CD4-positive, alpha-beta T cell treated with Interferon gamma for 1 hour (primary cell): ENCODE data around the gene ATG7.
"Not testable (repeated sequence)": the region's sequence is repeated elsewhere in the genome, so short reads cannot be mapped to it uniquely, and the experiment has no call there.

Experiments used
- DNase-seq: peaks from one replicate; pipeline ENCODE4 v3.0.0-alpha.2; 2020

ATG7 gene

GRCh38 chr3:11470031-11470853 is 198.0 kb downstream of the ATG7 start:
- no peak for DNase-seq

DNA sequence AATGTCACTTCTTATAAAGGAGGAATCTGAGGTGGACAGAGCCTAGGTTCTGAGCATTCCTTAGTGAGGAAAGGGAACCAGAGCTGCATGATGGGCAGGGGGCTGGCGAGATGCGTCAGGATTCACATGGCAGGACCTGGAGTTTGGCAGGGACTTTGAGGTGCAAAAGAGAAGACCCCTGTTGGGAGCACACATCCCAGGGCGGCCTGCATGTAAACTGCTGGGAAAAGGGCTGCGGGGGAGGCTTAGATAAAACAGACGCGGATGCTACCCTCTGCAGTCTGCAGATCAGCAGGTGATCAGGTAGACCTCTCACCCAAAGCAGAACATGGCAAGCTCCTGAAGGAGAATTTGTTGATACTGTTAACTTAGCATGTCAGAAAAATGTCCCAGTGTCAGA is 203.1 kb downstream of the ATG7 start:
- no peak for DNase-seq

DNA sequence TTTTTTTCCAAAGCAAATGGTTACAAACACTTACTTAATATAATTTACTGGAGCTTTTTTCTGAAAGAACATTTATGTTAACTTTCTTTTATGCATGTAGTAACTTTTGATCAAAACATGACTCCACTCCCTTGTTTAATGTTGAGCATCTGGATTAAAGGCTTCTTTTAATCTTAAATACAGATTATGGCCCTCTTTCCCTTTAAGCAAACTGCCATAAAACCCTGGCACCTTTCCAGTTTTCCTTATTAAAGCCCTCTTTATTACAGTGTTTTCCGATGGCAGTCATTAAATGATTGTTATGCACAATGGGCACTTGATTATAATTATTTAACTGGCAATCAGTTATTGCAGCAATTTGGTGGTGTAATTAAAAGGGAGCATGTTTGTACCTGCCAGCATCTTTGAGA is 204.5 kb downstream of the ATG7 start:
- no peak for DNase-seq

DNA sequence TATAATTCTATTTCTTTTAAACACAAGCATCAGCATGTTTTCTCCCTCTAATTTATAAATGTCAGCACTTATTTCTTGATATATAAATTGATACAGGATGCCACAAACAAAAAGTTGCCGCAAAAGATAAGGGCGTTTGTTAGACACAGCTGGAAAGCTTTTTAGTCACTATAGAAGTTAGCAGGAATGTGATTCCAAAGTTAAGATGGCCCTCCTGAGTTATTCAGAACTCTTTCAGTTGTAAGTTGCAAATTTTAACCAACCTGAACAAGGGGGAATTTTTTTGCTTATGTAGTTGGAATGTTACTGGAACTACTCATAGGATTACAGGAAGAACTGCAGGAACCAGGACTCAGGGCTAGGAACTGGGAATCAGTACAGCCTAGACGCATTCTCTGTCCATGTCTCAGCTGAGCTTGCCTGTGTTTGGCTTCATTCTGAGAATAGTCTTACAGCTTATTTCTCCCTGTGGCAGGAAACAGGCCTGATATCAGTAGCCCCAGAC is 205.3 kb downstream of the ATG7 start:
- DNase-seq, result no peak

GRCh38 chr3:11478167-11478566 is 206.0 kb downstream of the ATG7 start:
- DNase-seq, result no peak

GRCh38 chr3:11479221-11479620 is 207.0 kb downstream of the ATG7 start:
- no peak for DNase-seq

- DNase-seq, result no peak
These were observed 208.6 kb downstream of the ATG7 start for GRCh38 chr3:11480663-11481298.

GRCh38 chr3:11481556-11481955 is 209.4 kb downstream of the ATG7 start:
- DNase-seq, result no peak

- DNase-seq, result no peak
These were observed 209.8 kb downstream of the ATG7 start for GRCh38 chr3:11482021-11482420.

DNA sequence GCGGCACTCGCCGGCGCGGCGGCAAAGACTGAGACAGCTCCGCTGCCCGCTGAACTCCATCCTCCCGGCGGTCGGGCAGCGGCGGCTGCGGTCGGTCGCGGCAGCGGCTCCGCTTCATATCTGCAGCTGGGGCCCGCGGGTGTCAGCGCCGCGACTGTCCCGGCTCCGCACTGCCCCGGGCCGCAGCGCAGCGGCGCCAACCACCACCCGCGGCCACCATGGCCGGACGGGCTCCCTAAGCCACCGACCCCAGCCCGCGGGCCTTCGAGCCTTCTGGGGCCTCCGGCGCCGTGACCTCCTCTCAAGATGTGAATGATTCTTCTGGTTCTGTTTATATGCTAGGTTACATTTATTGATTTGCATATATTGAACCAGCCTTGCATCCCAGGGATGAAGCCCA is 216.2 kb downstream of the ATG7 start:
- not testable (repeated sequence) for DNase-seq

- DNase-seq, result no peak
These were observed 222.1 kb downstream of the ATG7 start for GRCh38 chr3:11494131-11494916.

- no peak for DNase-seq
These were observed 223.9 kb downstream of the ATG7 start for GRCh38 chr3:11495948-11496557.

DNA sequence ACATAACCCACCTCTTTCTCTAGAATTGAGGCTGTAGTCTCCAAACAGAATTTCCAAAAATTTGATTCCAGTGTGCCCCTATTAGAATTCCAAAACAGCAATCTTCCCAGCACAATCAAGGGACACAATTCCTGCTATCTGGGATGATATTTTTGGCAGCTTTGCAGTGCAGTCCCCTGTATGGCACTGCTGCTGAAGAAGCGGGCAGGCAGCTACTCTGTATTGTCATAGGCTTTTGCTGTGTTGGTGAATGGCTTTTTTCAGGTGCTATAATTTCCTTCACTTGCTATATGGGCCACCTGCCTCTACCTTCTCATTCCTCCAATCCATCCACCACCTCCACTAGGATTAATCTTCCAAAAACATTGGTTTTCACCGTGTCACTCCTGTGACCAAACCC is 226.0 kb downstream of the ATG7 start:
- no peak for DNase-seq

DNA sequence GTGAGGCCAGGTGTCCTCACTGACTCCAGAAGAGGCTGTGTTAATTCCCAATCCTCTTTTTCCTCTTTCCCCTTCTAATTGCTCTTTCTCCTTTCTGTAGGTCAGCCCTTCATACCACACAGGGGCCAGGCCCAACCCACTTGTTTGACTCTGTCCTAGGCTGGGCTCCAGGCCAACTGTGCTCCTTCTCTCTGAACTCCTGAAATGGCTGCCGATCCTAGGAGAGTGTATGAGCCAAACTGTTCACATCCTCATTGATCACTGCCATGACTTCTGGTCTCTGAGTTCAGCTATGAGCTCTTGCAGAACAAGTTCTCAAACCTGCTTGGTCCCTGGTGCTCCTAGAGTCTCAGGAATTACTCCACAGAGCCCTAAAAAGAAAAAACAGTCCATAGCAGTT is 226.4 kb downstream of the ATG7 start:
- DNase-seq, result no peak

DNA sequence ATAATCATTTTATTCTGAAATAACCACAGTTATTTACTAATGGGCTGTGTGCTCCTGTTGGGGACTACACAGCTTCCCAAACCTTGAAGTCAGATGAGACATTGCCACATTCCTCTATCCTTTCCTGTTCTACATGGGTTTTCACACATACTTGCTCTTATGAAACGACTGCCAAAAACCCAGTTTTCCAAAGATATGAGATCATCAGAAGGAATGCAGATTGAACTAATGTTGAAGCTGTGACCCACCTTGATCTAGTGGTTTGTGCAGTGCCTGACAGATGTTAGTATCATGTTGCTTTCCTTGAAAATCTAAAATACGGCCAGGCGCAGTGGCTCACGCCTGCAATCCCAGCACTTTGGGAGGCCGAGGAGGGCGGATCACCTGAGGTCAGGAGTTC is 226.9 kb downstream of the ATG7 start:
- DNase-seq, result no peak

DNA sequence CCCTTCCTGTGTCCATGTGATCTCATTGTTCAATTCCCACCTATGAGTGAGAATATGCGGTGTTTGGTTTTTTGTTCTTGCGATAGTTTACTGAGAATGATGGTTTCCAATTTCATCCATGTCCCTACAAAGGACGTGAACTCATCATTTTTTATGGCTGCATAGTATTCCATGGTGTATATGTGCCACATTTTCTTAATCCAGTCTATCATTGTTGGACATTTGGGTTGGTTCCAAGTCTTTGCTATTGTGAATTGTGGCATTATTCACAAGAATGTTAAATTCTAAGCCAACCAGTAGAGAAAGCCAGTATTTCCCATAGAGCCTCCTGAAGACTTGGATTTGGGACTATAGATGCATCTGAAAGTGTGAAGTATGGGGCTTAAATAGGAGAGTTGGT is 230.2 kb downstream of the ATG7 start:
- DNase-seq, result not testable (repeated sequence)

GRCh38 chr3:11507719-11508118 is 235.5 kb downstream of the ATG7 start:
- no peak for DNase-seq

DNA sequence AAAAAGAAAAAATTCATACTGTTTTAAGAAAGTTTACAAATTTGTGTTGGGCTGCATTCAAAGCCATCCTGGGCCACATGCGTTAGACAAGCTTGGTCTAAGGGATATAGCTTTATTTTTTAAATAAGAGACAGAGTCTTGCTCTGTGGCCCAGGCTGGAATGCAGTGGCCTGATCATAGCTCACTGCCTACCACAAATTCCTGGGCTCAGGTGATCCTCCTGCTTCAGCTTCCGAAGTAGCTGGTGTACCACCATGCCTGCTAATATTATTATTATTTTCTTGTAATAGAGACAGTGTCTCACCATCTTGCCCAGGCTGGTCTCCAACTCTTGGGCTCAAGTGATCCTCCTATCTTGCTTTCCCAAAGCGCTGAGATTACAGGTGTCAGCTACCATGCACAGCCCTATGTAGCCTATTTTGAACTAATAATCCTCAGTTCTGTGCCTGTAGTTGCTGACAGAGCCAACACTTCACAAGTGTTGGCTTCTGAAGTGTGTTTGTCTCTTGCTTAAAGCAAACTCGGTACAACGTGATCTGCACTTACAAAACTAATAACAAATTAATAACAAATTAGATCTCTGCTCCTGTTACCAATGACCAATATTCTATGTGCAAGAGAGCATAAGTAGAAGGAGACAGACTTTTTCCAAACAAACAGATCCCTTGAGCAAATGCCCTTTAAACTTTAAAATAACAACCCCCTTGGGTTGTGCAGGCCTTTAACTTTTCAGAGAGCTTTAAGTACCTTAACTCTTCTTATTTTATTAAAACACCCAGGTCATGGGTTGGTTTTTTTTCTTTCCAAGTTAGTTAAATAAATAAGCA is 236.4 kb downstream of the ATG7 start:
- DNase-seq, result no peak

DNA sequence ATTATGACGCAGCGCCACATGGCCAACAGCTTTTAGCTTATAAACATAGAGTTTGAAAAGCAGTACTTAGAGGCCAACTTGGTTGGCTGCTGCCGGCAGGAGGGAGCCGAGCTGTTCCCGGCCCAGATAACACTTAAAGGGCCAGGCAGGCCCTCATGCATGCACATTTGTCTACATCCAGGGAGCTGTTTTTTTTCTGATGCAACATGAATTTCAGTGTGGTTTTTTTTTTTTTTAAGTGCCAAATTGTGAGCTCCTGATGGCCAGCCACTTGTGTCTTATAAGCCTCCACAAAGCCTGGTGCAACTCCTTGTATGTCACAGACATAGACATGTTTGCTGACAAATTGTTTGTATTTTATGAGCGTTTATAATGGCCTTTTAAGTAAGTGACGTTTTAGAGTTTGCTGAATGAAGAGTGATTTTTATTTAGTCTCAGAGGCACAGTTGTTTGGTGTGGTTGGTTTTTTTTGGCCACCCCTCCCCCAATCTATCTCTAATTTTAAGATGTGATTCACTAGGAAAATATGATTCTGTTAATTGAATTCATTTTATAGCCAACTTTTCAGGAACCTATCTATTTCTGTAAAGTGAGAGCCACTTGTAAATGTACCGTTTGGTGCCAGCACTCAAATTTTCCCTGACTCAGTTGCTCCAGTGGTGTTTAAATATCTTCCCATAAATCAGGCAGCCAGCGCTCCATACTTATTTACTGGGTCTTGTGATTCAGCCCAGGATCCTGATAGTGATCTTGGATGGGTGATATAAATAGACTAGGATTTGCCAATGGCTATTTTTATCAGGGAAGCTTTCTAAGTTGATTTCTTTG is 237.2 kb downstream of the ATG7 start:
- DNase-seq, result no peak

DNA sequence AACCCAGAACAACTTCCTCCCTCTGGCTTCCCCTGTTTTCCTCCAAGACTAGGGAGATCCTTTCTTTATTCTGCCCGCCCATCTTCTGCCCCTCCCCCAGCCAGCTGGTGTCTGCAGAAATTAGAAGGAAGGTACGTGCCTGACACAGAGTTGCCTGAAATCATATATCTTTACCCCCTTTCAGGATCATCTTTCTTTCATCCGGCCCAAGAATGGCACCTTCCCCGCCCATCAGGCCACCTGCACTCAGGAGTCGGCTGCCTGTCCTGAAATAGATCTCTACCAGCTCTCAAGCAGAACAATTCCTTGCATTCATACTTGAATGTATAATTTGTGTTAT is 237.8 kb downstream of the ATG7 start:
- no peak for DNase-seq

GRCh38 chr3:11510356-11510755 is 238.2 kb downstream of the ATG7 start:
- no peak for DNase-seq
